NCI-H774 (cell line): Measurements from ENCODE around the gene TMEFF1.
A peak's percentile ranks its signal among the peaks of the same experiment; 100 is the strongest.
"Not testable (repeated sequence)": the region's sequence is repeated elsewhere in the genome, so short reads cannot be mapped to it uniquely, and the experiment has no call there.

Source experiments
- DNase-seq: peaks from one replicate; lab custom pipeline; 2025; lab: John Stamatoyannopoulos, UW

TMEFF1 gene

DNA sequence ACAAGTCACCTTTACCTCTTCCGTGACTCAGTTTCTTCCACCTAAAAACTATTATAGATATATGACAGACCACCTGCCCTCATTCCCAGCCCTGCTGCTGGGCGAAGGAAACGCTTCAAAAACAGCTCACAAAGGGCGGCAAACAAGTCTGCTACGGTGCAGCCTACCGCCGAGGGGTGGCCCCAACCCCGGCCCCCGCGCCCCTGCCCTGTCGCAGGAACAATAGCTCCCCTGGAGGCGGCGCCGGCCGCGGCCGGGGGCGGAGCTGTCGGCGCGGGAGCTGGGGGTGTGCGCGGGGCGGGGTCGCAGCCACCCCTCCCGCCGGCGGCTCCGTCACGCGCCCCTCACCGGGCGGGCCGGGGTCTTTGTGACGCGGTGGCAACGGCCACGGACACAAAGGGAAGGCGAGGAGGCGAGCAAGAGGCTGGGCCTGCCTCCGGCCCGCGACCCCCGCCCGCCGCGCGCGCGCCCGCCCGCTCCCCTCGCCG lies at the start of gene TMEFF1:
Gene TMEFF1, plus strand, starts transcription at position 362 of the 488 bp plus-strand sequence. CDS start 396 bp downstream, outside the sequence.
- peak; percentile 34 for DNase-seq

- no peak for DNase-seq
These were observed 47.2 kb upstream of the TMEFF1 start for GRCh38 chr9:100425758-100426157.

DNA sequence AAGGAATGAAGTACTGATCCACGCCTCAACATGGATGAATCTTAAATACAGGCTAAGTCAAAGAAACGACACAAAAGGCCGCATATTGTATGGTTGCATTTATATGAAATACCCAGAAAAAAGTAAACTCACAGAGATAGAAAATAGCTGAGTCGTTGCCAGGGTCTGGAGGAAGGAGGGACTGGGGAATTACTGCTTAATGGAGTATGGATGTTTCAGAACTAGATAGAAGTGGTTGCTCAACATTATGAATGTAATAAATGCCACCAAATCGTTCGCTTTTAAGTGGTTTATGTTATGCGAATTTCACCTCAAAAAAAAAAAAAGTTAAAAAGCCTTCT lies 46.8 kb upstream of the TMEFF1 start:
- no peak for DNase-seq

GRCh38 chr9:100426530-100427365 lies 46.2 kb upstream of the TMEFF1 start, which contains the start of gene MSANTD3:
Gene MSANTD3 (plus strand): TSS chr9:100427143. CDS start chr9:100441939, 14,796 bp downstream.
- DNase-seq: peak; percentile 74

GRCh38 chr9:100427366-100428263 lies 45.3 kb upstream of the TMEFF1 start:
- peak; percentile 12 for DNase-seq

GRCh38 chr9:100428871-100429654 lies 43.9 kb upstream of the TMEFF1 start:
- no peak for DNase-seq

DNA sequence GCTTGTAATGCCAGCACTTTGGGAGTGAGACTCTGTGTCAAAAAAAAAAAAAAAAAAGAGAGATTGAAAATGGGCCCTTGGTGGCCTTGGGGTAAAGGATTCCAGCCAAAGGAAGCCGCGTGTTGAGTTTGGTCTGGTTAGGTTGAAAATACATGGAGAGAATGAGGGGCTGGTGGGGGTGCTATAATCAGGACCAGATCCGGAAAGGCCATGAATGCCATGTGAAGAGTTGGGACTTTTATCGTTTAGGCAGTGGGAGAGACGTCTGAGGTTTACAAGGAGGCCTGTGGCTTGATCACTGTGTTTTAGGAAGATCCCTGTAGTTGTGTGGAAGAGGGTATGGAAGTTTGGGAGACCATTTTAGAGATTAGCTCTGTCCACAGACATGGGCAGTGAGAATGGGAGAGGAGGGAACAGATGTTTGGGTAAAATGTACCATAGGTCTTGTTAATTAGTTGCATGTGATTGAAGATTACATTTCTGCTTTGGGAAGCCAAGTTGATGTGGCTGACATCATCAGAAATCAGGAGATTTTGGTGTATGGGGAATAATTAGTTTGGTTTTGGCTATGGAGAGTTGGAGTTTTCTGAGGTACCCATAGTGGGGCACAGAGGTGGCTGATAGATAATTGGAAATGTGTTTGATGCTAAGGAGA lies 42.5 kb upstream of the TMEFF1 start:
- DNase-seq: no peak

DNA sequence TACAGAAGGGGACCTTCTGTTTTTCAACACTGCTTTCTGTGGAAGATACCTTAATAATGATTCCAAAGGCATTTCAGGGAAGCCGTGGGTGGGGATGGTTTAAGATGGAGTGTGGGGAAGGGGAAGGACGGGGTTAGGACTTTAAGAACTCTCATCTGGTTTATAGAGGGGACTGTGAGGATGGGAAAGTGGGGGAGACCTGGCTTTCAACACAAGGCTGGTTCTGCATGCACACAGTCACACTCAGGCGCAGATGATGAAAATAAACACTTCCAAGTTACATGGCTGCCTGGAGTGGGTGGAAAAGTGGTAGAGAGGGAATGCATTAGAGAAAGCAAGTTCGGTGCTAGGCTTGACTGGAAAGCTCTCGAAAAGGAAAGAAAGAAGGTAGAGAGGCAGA lies 41.1 kb upstream of the TMEFF1 start:
- DNase-seq: no peak

GRCh38 chr9:100432736-100433135 lies 40.2 kb upstream of the TMEFF1 start:
- no peak for DNase-seq

DNA sequence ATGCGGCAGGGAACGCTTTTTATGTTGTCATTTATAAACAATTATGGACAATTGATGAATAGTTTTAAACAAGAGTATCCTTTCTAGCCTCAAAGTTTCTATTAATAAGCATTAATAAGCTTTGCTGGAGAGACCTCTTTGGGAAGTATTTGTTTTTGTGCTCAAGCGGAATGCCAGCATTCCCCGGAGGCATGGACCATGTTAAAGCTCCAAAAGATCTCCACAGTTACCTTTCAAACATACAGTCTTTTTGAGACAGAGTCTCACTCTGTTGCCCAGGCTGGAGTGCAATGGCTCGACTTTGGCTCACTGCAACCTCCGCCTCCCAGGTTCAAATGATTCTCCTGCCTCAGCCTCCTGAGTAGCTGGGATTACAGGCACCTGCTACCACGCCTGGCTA lies 36.4 kb upstream of the TMEFF1 start:
- no peak for DNase-seq

DNA sequence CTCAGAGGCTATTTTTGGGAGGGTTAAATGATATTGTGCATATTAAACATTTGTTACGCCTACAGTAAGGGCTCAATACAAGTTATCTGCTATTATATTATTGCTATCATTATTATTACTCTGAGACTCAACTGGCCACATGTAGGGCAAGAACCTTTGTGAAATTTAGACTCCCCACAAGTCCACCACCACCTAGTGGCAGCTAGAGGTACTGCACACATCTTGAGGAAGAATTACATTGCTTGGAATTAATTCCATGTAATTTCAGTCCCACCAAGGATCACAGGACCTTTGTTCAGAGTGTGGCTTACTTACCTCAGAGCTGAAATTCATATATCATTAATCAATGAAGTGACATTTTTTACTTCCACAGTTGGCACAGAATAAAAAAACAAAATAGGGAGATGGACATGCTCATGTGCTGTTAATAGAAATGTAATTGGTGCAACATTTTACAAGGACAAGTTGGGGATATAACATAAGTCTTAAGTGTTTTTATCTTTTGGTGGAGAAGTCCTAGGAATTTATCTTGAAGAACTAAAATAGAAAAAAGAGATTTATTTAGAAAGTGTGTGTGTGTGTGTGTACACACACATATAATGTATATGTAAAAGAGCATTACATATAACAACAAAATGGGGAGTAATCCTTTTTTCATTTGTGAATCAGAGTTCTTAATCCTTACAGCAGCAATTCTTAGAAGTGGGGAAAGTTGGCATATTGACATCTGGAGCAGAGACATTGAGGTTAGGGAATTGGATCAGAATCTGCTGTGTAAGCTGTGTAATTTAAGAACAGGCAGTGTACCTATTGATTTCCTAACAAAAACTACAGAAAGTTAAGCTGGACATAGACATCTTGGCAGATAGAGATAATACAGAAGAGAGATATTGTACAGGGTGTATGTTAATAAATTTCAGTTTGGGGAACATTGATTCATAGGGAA lies 34.8 kb upstream of the TMEFF1 start:
- peak; percentile 12 for DNase-seq

DNA sequence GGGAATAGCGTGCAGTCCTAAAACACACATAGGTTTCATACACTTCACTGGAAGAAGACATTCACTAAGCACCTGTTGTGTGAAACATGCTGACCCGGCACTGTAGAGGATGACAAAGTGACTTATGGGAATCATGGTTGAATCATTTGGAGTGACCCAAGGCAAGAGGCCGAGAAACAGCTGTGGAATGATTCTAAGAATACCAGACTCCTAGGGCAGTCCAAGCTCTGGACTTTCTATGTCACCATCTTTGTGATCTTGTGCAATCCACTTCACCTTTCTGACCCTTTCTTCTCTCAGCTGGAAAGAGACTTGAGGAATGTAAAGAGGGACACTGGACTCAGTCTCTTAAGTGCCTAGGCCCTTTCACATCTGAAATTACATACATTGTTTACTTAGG lies 32.9 kb upstream of the TMEFF1 start:
- no peak for DNase-seq

DNA sequence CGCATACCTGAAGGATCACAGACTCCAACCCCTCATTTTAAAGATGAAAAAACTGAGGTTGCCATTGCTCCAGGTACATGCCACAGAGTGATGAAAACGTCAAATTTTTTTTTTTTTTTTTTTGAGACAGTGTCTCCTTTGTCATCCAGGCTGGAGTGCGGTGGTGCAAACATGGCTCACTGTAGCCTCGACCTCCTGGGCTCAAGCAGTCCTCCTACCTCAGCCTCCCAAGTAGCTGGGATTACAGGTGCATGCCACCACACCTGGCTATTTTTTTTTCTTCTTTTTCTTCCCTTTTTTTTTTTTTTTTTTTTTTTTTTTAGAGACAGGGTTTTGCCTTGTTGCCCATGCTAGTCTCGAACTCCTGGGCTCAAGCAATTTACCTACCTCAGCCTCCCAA lies 32.5 kb upstream of the TMEFF1 start:
- DNase-seq: not testable (repeated sequence)

DNA sequence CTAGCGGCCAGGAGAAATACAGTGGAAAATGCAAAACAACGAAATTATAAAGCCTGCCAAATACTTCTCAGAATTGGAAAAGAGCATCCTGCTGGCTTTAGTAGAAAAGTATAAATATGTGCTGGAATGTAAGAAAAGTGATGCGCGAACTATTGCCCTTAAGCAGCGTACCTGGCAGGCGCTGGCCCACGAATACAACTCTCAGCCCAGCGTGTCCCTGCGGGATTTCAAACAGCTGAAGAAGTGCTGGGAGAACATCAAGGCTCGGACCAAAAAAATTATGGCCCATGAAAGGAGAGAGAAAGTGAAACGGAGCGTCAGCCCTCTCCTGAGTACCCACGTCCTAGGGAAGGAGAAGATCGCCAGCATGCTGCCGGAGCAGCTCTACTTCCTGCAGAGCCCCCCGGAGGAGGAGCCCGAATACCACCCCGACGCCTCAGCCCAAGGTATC lies 31.0 kb upstream of the TMEFF1 start:
- DNase-seq: no peak

GRCh38 chr9:100443781-100444768 lies 28.9 kb upstream of the TMEFF1 start:
- DNase-seq: no peak

GRCh38 chr9:100445161-100445902 lies 27.6 kb upstream of the TMEFF1 start:
- DNase-seq: no peak

DNA sequence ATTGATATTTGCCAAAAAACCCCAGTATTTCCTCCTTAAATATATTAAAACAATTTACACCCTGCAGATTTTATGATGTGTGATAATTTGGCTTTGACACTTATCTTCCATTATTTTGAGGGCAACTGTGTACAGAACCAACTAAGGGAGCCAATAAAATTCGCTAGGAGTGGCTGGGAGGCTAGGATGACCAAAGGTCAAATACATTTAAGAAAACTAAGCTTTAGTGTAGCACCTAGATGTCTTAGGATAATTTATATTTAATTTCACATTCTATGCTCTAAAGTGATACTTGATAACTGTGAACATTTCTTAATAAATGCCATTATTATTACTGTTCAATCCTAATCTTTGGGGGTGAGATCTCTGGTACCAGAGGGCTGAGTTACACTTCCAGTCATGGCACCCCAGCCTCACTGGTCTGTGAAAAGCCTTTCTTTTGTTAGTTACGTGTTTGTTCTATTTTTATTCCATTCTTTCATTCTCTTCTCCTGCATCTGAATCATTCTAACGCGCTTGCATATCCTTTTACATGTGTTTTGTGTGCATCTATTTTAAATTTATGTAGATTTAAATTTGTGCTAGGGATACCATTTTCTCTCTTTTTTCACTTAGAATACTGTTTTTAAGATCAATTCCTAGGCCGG lies 26.9 kb upstream of the TMEFF1 start:
- no peak for DNase-seq

- no peak for DNase-seq
These were observed 25.9 kb upstream of the TMEFF1 start for GRCh38 chr9:100447041-100447440.
